ENCODE data around the gene GNPAT. TPM values are rescaled to one million over a fixed set of nuclear protein-coding genes. Genes with fewer than 3 reads are reported as not detected.

Gene GNPAT
- total RNA-seq, 3 donors from 2014 or later, result 31.1 to 40.8 (median 35.8) TPM

DNA sequence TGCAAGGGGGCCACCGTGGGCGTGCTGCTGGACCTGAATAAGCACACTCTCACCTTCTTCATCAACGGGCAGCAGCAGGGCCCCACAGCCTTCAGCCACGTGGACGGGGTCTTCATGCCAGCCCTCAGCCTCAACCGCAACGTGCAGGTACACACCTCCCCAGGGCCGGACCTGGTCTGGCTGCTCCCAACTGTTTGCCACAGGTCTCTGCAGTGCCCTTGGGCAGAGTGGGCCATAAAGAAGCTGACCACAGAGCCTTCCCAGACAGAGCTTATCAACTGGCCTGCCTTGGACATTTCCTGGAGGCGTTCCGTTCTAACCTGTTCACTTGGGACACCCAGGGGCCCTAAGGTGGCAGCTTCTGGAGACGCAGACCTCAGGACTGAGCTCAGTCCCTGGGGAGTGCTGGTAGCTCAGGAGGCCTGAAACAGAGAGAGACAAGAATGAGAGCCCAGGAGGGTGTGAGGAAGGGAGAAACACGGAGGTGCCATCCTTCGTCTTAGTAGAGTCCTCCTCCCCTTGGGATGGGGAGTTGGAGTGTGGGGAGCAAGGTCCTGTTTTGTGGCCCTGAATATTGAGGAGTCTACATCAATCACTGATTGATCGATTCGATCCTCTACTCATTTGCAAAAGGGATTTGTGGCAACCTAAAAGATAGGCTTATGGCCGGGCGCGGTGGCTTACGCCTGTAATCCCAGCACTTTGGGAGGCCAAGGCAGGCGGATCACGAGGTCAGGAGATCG lies 27.0 kb upstream of the GNPAT start:
- no peak for DNase-seq (ENCODE audit: low spot score in 2 of 2)
- TF ChIP-seq POLR2AphosphoS5 (IDR thresholded peaks at IDR 0.05) (no peak), POLR2A (IDR thresholded peaks at IDR 0.05) (no peak)
- TF ChIP-seq, protein P1, sequence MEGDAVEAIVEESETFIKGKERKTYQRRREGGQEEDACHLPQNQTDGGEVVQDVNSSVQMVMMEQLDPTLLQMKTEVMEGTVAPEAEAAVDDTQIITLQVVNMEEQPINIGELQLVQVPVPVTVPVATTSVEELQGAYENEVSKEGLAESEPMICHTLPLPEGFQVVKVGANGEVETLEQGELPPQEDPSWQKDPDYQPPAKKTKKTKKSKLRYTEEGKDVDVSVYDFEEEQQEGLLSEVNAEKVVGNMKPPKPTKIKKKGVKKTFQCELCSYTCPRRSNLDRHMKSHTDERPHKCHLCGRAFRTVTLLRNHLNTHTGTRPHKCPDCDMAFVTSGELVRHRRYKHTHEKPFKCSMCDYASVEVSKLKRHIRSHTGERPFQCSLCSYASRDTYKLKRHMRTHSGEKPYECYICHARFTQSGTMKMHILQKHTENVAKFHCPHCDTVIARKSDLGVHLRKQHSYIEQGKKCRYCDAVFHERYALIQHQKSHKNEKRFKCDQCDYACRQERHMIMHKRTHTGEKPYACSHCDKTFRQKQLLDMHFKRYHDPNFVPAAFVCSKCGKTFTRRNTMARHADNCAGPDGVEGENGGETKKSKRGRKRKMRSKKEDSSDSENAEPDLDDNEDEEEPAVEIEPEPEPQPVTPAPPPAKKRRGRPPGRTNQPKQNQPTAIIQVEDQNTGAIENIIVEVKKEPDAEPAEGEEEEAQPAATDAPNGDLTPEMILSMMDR (IDR thresholded peaks at IDR 0.05), result no peak
- intact Hi-C loops (cut with DNase I; ENCODE audit: low total_unique reads), result no loop called here
- Histone ChIP-seq H3K27me3 (no peaks in the 10 kb centered on the region), H3K4me1 (no peaks in the 10 kb centered on the region), H3K4me3 (no peak overlapping the region), H3K9me3 (no peaks in the 10 kb centered on the region), H3K36me3 (no peaks in the 10 kb centered on the region), H3K27ac (no peak overlapping the region)

DNA sequence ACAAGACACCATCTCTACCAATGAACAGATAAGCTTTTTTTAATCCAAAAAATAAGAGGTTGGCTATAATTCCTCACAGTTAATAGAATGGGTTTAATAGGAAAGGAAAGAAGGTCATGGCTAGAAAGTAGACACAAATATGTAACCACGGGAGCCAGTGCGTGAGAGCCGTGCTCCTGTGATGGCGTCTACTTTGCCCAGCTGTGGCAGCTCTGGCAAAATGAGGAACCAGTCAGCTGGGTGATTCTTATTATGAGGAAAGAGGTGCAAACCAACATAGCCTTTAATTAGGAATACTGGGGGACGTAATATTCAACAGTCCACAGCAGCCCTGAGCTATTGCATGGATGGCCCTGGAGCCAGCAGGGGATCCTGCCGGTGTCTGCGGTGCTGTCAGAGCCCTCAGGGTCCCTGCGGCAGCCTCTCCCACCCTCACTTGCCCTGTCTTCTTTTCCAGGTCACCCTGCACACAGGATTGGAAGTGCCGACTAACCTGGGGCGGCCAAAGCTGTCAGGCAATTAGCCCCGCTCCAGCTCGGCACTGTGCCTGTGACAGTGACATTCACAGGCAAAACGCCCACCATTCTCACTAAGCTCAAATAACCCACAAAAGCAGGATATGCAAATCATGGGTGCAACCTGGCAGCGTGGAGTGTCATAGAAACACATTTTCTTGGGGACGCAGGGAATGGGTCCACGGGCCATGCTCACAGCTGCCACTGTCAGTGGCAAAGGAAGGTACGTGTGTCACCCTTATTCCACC lies 25.9 kb upstream of the GNPAT start:
- Histone ChIP-seq H3K4me1 (no peaks in the 10 kb centered on the region), H3K4me3 (no peak overlapping the region), H3K9me3 (no peaks in the 10 kb centered on the region), H3K27ac (no peak overlapping the region), H3K36me3 (no peaks in the 10 kb centered on the region), H3K27me3 (no peaks in the 10 kb centered on the region)
- intact Hi-C loops (cut with DNase I; ENCODE audit: low total_unique reads), result no loop called here
- TF ChIP-seq POLR2AphosphoS5 (IDR thresholded peaks at IDR 0.05), result no peak
- TF ChIP-seq POLR2A (IDR thresholded peaks at IDR 0.05), result no peak
- TF ChIP-seq, protein P1 (IDR thresholded peaks at IDR 0.05), result no peak
- DNase-seq (ENCODE audit: low spot score in 2 of 2), result no peak

DNA sequence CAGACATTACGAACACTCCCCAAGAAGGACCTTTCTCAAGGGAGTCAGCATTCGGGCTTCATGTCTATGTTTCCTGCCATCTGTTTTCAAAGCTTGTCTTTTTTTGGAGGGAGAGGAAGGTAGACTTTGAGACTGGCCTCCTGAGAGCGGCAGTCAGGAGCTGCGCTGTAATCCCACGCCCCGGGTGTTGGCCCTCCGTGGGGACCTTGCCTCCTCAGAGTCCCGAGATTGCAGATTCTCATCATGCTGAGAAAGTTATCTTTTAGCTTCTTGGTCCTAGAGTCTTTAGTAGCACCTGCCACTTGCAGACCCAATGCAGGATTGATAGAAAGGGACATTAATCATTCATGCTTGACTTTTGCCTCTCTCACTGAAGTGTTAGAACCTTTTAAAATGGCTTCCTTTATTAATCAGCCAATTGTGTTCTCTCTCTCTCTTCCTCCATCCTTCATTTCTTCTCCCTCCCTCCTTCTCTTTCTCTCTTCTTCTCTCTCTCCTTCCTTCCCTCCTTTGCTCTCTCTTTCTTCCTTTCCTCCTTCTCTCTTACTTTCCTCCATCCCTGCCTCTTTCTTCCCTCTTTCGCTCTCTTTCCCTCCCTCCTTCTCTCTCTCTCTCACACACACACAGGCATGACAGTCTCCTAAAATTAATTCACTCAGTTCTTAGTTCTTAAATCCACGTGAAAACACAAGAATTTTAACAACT lies 25.2 kb upstream of the GNPAT start:
- Histone ChIP-seq H3K9me3 (no peaks in the 10 kb centered on the region), H3K36me3 (no peaks in the 10 kb centered on the region), H3K27ac (no peak overlapping the region), H3K4me1 (no peaks in the 10 kb centered on the region), H3K4me3 (no peak overlapping the region), H3K27me3 (no peaks in the 10 kb centered on the region)
- TF ChIP-seq POLR2A (IDR thresholded peaks at IDR 0.05), result no peak
- TF ChIP-seq, protein P1 (IDR thresholded peaks at IDR 0.05), result no peak
- no peak for TF ChIP-seq POLR2AphosphoS5 (IDR thresholded peaks at IDR 0.05)
- DNase-seq (ENCODE audit: low spot score in 2 of 2), result no peak
- intact Hi-C loops (cut with DNase I; ENCODE audit: low total_unique reads), result no loop called here

DNA sequence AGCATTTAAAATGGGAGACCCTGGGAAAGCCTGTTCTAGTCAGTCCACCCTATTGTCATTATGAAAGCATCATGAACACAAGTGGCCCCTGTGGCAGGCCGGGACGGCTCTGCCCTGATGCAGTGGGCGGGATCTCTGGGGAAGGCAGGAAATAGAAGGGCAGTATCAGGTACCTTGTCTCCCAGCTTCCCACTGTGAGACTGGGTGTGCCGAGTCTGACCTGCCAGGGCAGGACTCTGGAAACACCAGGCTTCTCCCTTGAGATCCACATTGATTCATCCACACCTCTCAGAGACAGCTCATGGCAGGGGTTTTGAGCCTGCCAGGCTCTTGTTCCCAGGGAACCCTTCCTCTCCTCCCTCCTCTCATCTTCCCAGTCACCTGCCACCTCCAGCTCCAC lies 24.5 kb upstream of the GNPAT start:
- Histone ChIP-seq H3K4me1 (no peaks in the 10 kb centered on the region), H3K27me3 (no peaks in the 10 kb centered on the region), H3K27ac (no peak overlapping the region), H3K36me3 (no peaks in the 10 kb centered on the region), H3K9me3 (no peaks in the 10 kb centered on the region), H3K4me3 (no peak overlapping the region)
- no peak for TF ChIP-seq POLR2AphosphoS5 (IDR thresholded peaks at IDR 0.05)
- no peak for TF ChIP-seq POLR2A (IDR thresholded peaks at IDR 0.05)
- TF ChIP-seq, protein P1 (IDR thresholded peaks at IDR 0.05), result no peak
- DNase-seq (ENCODE audit: low spot score in 2 of 2), result no peak
- intact Hi-C loops (cut with DNase I; ENCODE audit: low total_unique reads), result no loop called here

All from breast epithelium (tissue), 4 donors.